Ishikawa (cell line): ENCODE measurements around the gene TEAD1.

Source experiments
- CEBPB ChIP-seq: IDR thresholded peaks from 2 replicates; pipeline ENCODE4 v1.6.1; 2012
- CREB1 ChIP-seq: IDR thresholded peaks from 2 replicates; pipeline ENCODE4 v1.6.1; 2012; ENCODE audit warnings: low read depth
- EGR1 ChIP-seq: IDR thresholded peaks from 2 replicates; pipeline ENCODE4 v1.6.1; 2012
- EP300 ChIP-seq: IDR thresholded peaks from 2 replicates; pipeline ENCODE4 v1.6.1; 2012; ENCODE audit warnings: borderline replicate concordance
- FOXM1 ChIP-seq: IDR thresholded peaks from 2 replicates; pipeline ENCODE4 v1.6.1; 2012; ENCODE audit warnings: low read depth, borderline replicate concordance
- MAX ChIP-seq: IDR thresholded peaks from 2 replicates; pipeline ENCODE4 v1.6.1; 2012
- NFIC ChIP-seq: IDR thresholded peaks from 2 replicates; pipeline ENCODE4 v1.6.1; 2012
- RAD21 ChIP-seq: IDR thresholded peaks from 2 replicates; pipeline ENCODE4 v1.6.1; 2012; ENCODE audit warnings: low read depth
- REST ChIP-seq: IDR thresholded peaks from 2 replicates; pipeline ENCODE4 v1.6.1; 2012; ENCODE audit warnings: low read depth, mild to moderate bottlenecking
- TAF1 ChIP-seq: IDR thresholded peaks from 2 replicates; pipeline ENCODE4 v1.6.1; 2012; ENCODE audit warnings: low read depth, mild to moderate bottlenecking
- TCF12 ChIP-seq: IDR thresholded peaks from 2 replicates; pipeline ENCODE4 v1.6.1; 2012; ENCODE audit warnings: low read depth
- TEAD4 ChIP-seq: IDR thresholded peaks from 2 replicates; pipeline ENCODE4 v1.6.1; 2012
- USF1 ChIP-seq: IDR thresholded peaks from 2 replicates; pipeline ENCODE4 v1.6.1; 2012
- YY1 ChIP-seq: IDR thresholded peaks from 2 replicates; pipeline ENCODE4 v1.6.1; 2012; ENCODE audit warnings: low read depth
- ZBTB7A ChIP-seq: IDR thresholded peaks from 2 replicates; pipeline ENCODE4 v1.6.1; 2012; ENCODE audit warnings: low read depth

TEAD1 gene

GRCh38 chr11:12885717-12886239, 211.6 kb downstream of the TEAD1 start:
- TF ChIP-seq MAX (no peak), REST (no peak), FOXM1 (no peak), NFIC (no peak), CREB1 (no peak), TEAD4 (no peak), TCF12 (no peak), YY1 (no peak), TAF1 (no peak), RAD21 (no peak)

- TF ChIP-seq CEBPB (no peak), MAX (no peak), TCF12 (no peak), NFIC (no peak), FOXM1 (no peak), RAD21 (no peak), TAF1 (no peak), CREB1 (no peak), YY1 (no peak), ZBTB7A (no peak), USF1 (no peak), EGR1 (no peak), TEAD4 (no peak), EP300 (no peak)
Observed at GRCh38 chr11:12886508-12886907, 212.3 kb downstream of the TEAD1 start.

- TF ChIP-seq USF1 (no peak), RAD21 (peak; percentile 81)
Observed at GRCh38 chr11:12888525-12889158, 214.4 kb downstream of the TEAD1 start.

- TF ChIP-seq EP300: no peak
- no peak for TF ChIP-seq FOXM1
- TF ChIP-seq TAF1: no peak
- TF ChIP-seq CREB1: no peak
- no peak for TF ChIP-seq YY1
- no peak for TF ChIP-seq TCF12
- no peak for TF ChIP-seq NFIC
- TF ChIP-seq ZBTB7A: no peak
- no peak for TF ChIP-seq USF1
- no peak for TF ChIP-seq CEBPB
- no peak for TF ChIP-seq RAD21
- no peak for TF ChIP-seq MAX
- no peak for TF ChIP-seq EGR1
- no peak for TF ChIP-seq TEAD4
- TF ChIP-seq REST: no peak
Observed at GRCh38 chr11:12889243-12889642, 215.0 kb downstream of the TEAD1 start.

- TF ChIP-seq TEAD4 (no peak), CREB1 (no peak), NFIC (no peak), EP300 (no peak), FOXM1 (no peak), MAX (no peak), ZBTB7A (no peak), USF1 (no peak)
Observed at GRCh38 chr11:12890476-12890875, 216.3 kb downstream of the TEAD1 start.
